ENCODE data around the gene C19orf47. TPM values are rescaled to one million over a fixed set of nuclear protein-coding genes. Genes with fewer than 3 reads are reported as not detected.
A peak's percentile ranks its signal among the peaks of the same experiment; 100 is the strongest.

Gene C19orf47
- 13.3 TPM for polyA plus RNA-seq (2013, experiment 1 of 2)
- polyA plus RNA-seq (2013, experiment 2 of 2) = 12.4 TPM

- Histone ChIP-seq H3K27me3 (ENCODE audit: insufficient read depth, low read length) (no peaks in the 10 kb centered on the region), H3K27ac (ENCODE audit: low read depth, low read length) (no peak within 1 kb of the TSS), H3K4me3 (ENCODE audit: low read length) (peak within 1 kb of the TSS; percentile 89), H3K4me1 (ENCODE audit: insufficient read depth, low read length) (peaks cover 7% of the 10 kb centered on the region; the same call in 1 of the 2 replicates), H3K36me3 (ENCODE audit: insufficient read depth, low read length) (no peaks in the 10 kb centered on the region), H3K9ac (ENCODE audit: low read depth, low read length) (peak within 1 kb of the TSS; percentile 67; the same call in 1 of the 2 replicates), H3K9me3 (ENCODE audit: insufficient read depth, low read depth, low read length) (no peaks in the 10 kb centered on the region)
- WGBS = under 1% methylated on average over 70 of the region's 77 CpGs
Observed at GRCh38 chr19:40348125-40348913, at the start of gene C19orf47, which contains the start of gene PLD3. Gene C19orf47, minus strand, starts transcription at chr19:40348397. Its CDS starts 6,540 bp downstream, at chr19:40341857. Gene PLD3, plus strand, starts transcription at chr19:40348695. Its CDS starts 17,789 bp downstream, at chr19:40366484.

- H3K4me3 ChIP-seq (ENCODE audit: low read length) = no peak overlapping the region
- H3K27ac ChIP-seq (ENCODE audit: low read depth, low read length) = no peak overlapping the region
- no peaks in the 10 kb centered on the region for H3K4me1 ChIP-seq (ENCODE audit: insufficient read depth, low read length)
- no peaks in the 10 kb centered on the region for H3K9me3 ChIP-seq (ENCODE audit: insufficient read depth, low read depth, low read length)
- H3K27me3 ChIP-seq (ENCODE audit: insufficient read depth, low read length) = no peaks in the 10 kb centered on the region
- no peak overlapping the region for H3K9ac ChIP-seq (ENCODE audit: low read depth, low read length)
- H3K36me3 ChIP-seq (ENCODE audit: insufficient read depth, low read length) = no peaks in the 10 kb centered on the region
- 91% methylated on average over 22 of the region's 22 CpGs for WGBS
Observed at GRCh38 chr19:40397568-40397906, 49.3 kb upstream of the C19orf47 start.

- Histone ChIP-seq H3K27me3 (ENCODE audit: insufficient read depth, low read length) (no peaks in the 10 kb centered on the region), H3K4me1 (ENCODE audit: insufficient read depth, low read length) (no peaks in the 10 kb centered on the region), H3K27ac (ENCODE audit: low read depth, low read length) (no peak overlapping the region), H3K4me3 (ENCODE audit: low read length) (no peak overlapping the region), H3K9ac (ENCODE audit: low read depth, low read length) (no peak overlapping the region), H3K36me3 (ENCODE audit: insufficient read depth, low read length) (no peaks in the 10 kb centered on the region), H3K9me3 (ENCODE audit: insufficient read depth, low read depth, low read length) (no peaks in the 10 kb centered on the region)
- WGBS = 94% methylated on average over 20 of the region's 20 CpGs
Observed at GRCh38 chr19:40396886-40397567, 48.8 kb upstream of the C19orf47 start.

GRCh38 chr19:40395956-40396355 is 47.8 kb upstream of the C19orf47 start:
- 92% methylated on average over 14 of the region's 14 CpGs for WGBS
- no peak overlapping the region for H3K4me3 ChIP-seq (ENCODE audit: low read length)
- H3K9ac ChIP-seq (ENCODE audit: low read depth, low read length) = no peak overlapping the region
- no peaks in the 10 kb centered on the region for H3K36me3 ChIP-seq (ENCODE audit: insufficient read depth, low read length)
- H3K27ac ChIP-seq (ENCODE audit: low read depth, low read length) = no peak overlapping the region
- no peaks in the 10 kb centered on the region for H3K27me3 ChIP-seq (ENCODE audit: insufficient read depth, low read length)
- no peaks in the 10 kb centered on the region for H3K9me3 ChIP-seq (ENCODE audit: insufficient read depth, low read depth, low read length)
- no peaks in the 10 kb centered on the region for H3K4me1 ChIP-seq (ENCODE audit: insufficient read depth, low read length)

- no peaks in the 10 kb centered on the region for H3K36me3 ChIP-seq (ENCODE audit: insufficient read depth, low read length)
- no peaks in the 10 kb centered on the region for H3K27me3 ChIP-seq (ENCODE audit: insufficient read depth, low read length)
- no peaks in the 10 kb centered on the region; the same call in 1 of the 2 replicates for H3K4me1 ChIP-seq (ENCODE audit: insufficient read depth, low read length)
- H3K27ac ChIP-seq (ENCODE audit: low read depth, low read length) = no peak overlapping the region
- no peak overlapping the region for H3K9ac ChIP-seq (ENCODE audit: low read depth, low read length)
- WGBS = 84% methylated on average over 13 of the region's 13 CpGs
- no peak overlapping the region for H3K4me3 ChIP-seq (ENCODE audit: low read length)
- no peaks in the 10 kb centered on the region for H3K9me3 ChIP-seq (ENCODE audit: insufficient read depth, low read depth, low read length)
Observed at GRCh38 chr19:40394816-40395210, 46.6 kb upstream of the C19orf47 start.

- Histone ChIP-seq H3K27me3 (ENCODE audit: insufficient read depth, low read length) (no peaks in the 10 kb centered on the region), H3K9ac (ENCODE audit: low read depth, low read length) (no peak overlapping the region), H3K36me3 (ENCODE audit: insufficient read depth, low read length) (no peaks in the 10 kb centered on the region), H3K4me1 (ENCODE audit: insufficient read depth, low read length) (no peaks in the 10 kb centered on the region; the same call in 1 of the 2 replicates), H3K9me3 (ENCODE audit: insufficient read depth, low read depth, low read length) (no peaks in the 10 kb centered on the region), H3K27ac (ENCODE audit: low read depth, low read length) (no peak overlapping the region), H3K4me3 (ENCODE audit: low read length) (no peak overlapping the region)
- WGBS = 93% methylated on average over 41 of the region's 41 CpGs
Observed at GRCh38 chr19:40393894-40394815, 46.0 kb upstream of the C19orf47 start.

GRCh38 chr19:40392894-40393517 is 44.8 kb upstream of the C19orf47 start:
- H3K9ac ChIP-seq (ENCODE audit: low read depth, low read length) = no peak overlapping the region
- H3K27ac ChIP-seq (ENCODE audit: low read depth, low read length) = no peak overlapping the region
- H3K4me3 ChIP-seq (ENCODE audit: low read length) = no peak overlapping the region
- no peaks in the 10 kb centered on the region; the same call in 1 of the 2 replicates for H3K4me1 ChIP-seq (ENCODE audit: insufficient read depth, low read length)
- no peaks in the 10 kb centered on the region for H3K36me3 ChIP-seq (ENCODE audit: insufficient read depth, low read length)
- WGBS = 84% methylated on average over 9 of the region's 9 CpGs
- H3K9me3 ChIP-seq (ENCODE audit: insufficient read depth, low read depth, low read length) = no peaks in the 10 kb centered on the region
- no peaks in the 10 kb centered on the region for H3K27me3 ChIP-seq (ENCODE audit: insufficient read depth, low read length)

- H3K27ac ChIP-seq (ENCODE audit: low read depth, low read length) = no peak overlapping the region
- H3K36me3 ChIP-seq (ENCODE audit: insufficient read depth, low read length) = no peaks in the 10 kb centered on the region
- no peaks in the 10 kb centered on the region; the same call in 1 of the 2 replicates for H3K4me1 ChIP-seq (ENCODE audit: insufficient read depth, low read length)
- H3K9me3 ChIP-seq (ENCODE audit: insufficient read depth, low read depth, low read length) = no peaks in the 10 kb centered on the region
- H3K4me3 ChIP-seq (ENCODE audit: low read length) = no peak overlapping the region
- WGBS = 77% methylated on average over 7 of the region's 8 CpGs
- H3K9ac ChIP-seq (ENCODE audit: low read depth, low read length) = no peak overlapping the region
- H3K27me3 ChIP-seq (ENCODE audit: insufficient read depth, low read length) = no peaks in the 10 kb centered on the region
Observed at GRCh38 chr19:40392123-40392522, 43.9 kb upstream of the C19orf47 start.

- H3K4me1 ChIP-seq (ENCODE audit: insufficient read depth, low read length) = no peaks in the 10 kb centered on the region; the same call in 1 of the 2 replicates
- H3K9me3 ChIP-seq (ENCODE audit: insufficient read depth, low read depth, low read length) = no peaks in the 10 kb centered on the region
- 82% methylated on average over 10 of the region's 10 CpGs for WGBS
- H3K4me3 ChIP-seq (ENCODE audit: low read length) = no peak within 1 kb of the TSS
- H3K27me3 ChIP-seq (ENCODE audit: insufficient read depth, low read length) = no peaks in the 10 kb centered on the region
- H3K9ac ChIP-seq (ENCODE audit: low read depth, low read length) = no peak within 1 kb of the TSS
- H3K27ac ChIP-seq (ENCODE audit: low read depth, low read length) = no peak within 1 kb of the TSS
- H3K36me3 ChIP-seq (ENCODE audit: insufficient read depth, low read length) = no peaks in the 10 kb centered on the region
Observed at GRCh38 chr19:40390084-40390742, 42.0 kb upstream of the C19orf47 start, which contains the start of gene HIPK4. Gene HIPK4, minus strand, starts transcription at chr19:40390181. Its CDS starts 279 bp downstream, at chr19:40389902.
